HG02588 (cell line): ENCODE measurements around the gene PSMD6.

Experiments used
- ATAC-seq: cut with Tn5 transposase; IDR thresholded peaks from one replicate; pipeline ENCODE4 v1.9.1; 2021; ENCODE audit warnings: mild to moderate bottlenecking, moderate library complexity; ENCODE audit not compliant: unreplicated experiment

PSMD6 gene

DNA sequence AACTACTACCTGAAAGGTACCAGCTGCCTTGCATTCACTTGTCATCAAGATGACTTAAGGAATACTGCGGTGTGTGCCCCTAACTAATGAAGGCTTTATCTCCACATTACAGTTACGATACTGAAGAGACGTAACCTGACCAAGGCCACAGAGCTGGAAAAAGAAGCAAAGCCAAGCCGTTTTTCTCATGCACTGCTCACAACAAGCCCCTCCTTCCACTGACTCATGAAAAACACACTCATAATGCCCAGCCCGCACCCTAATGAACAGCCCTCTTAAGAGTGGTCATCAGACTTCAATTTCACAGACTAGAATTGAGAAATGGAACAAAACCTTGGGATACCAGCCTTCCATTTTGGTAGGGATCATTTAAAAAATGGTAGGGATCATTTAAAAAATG lies 11.6 kb downstream of the PSMD6 start:
- no peak for ATAC-seq

DNA sequence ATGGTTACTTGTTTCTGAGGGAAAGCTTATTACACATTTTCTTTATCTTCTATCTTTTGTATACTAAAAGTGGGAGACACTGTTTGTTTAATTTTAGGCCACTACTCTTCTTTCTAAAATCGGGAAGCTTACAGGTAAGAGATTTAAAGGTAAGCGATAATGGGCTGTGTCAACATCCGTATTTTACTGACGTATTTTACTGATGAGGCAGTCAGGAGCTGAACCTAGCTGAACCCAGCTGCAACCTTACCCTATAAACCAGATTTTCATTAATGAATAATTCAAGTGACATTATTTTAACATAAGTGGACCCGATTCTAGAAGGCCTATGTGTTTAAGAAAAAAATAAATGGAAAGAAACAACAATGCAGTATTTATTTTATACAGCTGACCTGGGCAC lies 13.1 kb downstream of the PSMD6 start:
- ATAC-seq, result no peak

DNA sequence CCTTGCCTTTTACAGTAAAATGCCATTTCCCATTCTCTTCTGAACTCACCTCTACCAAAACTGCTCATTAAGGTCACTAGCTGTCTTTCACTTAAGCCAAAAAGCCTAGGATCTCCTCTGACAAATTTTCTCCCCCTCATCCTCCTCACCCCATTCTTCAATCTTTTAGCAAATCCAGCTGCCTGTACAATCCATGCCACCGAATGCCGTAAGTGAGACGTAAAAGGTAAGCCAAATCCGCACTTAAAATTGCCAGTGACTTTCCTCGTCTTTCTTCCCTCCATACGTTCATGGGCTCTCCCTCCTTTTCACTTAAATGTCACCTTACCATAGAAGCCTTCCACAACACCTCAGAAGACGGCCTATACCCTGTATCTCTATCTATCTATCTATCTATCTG lies 13.8 kb downstream of the PSMD6 start:
- no peak for ATAC-seq

DNA sequence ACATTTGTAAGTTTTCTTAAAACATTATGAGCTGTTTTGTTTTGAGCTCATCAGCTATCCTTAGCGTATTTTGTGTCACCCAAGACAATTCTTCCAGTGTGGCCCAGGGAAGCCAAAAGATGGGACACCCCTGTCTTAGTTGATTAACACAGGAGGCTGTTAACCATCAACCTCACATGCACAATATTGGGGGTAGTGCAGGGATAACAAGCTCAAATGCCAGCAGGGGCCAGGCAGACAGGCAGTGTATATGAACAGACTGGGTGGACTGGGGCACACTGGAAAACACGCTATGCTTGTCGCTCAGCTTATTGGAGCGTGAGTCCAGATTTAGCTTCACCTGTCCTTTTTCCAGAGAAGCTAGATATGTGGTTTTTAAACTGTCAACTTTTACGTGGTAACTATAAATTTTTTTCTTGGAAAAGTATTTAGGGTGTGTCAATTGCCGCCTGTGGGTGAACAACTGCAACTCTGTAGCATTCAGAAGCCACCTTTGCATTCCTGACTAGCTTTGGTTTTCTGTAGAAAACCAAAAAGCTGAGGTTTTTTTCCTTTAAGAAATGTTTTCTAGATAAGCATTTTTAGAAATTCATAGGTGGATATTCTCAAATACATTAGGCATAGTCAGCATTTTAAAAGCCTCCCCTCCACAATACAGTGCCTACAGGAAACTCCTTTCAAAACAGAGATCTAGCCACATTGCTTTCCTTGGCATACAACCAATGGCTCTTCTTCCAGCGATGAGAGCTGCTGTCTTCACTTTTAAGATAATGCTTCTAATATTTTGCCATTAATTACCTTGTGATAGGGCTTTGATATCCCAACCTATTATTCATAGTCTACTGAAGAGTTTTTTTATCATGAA lies 14.6 kb downstream of the PSMD6 start:
- ATAC-seq, result no peak

DNA sequence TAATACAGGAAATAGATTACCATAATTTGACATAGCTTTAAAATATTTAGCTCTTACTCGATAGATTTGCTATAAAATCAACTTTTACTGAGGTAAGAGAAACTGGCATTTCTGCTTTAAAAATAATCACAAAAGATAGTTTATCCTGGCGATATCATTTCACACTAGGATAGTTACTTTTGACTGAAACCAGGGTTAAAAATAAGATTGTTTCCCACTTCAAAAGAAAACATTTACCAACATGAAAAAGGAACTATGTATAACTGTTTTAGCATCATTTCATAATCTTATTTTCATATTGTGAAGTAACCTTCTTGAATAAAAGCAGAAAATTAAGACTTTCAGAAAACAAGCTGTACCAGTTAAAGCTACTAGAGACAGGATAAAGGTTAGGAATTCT lies 15.3 kb downstream of the PSMD6 start:
- ATAC-seq, result no peak

DNA sequence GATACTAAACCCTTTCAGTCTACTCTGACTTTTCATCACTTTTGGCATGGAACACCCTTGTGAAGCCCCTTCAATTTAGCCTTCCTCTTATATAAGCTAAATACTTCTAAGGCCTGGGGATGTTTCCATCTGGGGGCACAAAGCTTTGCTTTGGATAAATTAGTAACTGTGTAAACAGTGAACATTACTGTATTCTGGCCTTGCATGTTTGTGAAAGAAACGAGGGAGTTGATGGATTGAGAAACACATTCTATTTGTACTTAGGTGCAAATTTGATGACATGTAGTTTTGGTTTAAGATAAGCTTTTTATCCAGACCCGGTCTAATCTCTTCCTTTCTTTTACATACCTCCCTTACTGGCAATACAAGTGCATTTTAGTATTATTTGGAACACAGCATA lies 19.7 kb downstream of the PSMD6 start:
- no peak for ATAC-seq

DNA sequence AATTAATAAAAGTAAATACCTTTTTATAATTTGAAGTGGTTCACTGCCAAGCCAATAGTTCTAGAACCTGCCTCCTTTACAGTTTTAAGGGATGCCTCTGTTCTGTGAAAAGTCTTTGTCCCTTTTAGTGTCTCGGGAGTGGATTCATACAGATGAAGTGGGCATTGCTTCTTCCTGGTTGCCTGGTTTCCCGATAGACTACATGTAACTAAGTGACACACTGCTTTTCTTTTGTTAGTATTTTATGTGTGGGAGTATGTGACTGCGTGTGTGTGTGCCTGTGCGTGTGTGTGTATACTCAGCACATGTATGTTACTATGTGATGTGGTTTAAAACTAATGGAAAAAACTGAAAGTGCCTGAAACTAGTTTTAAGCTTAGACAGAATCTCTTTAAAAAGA lies 21.1 kb downstream of the PSMD6 start:
- no peak for ATAC-seq

DNA sequence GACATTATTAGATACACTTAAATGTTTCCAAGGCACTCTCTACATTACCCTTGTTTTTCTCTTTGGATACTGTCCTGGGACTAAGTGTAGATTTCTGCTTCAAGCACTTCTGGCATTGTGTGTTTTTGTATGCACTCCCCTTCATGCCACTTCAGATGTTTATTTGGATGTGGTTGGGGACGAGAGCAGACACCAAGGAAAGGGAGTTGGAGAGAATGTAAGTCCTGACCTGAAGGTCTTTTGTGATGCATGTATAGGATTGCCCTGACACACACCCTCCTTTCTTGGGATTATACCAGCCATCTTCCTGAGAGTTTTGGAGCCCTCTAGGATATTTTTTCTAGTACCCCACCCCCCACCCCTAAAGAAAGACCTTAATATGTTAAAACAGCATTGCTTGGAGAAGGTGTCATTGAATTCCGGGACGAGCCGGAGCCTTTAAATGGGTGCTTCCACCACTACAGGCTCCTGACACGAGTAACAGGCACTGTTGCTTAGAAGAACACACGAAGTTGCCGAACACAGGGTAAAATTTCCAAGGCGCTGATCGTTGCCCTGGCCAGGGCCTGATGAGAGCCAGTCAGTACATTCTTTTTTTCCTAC lies 22.7 kb downstream of the PSMD6 start:
- no peak for ATAC-seq

DNA sequence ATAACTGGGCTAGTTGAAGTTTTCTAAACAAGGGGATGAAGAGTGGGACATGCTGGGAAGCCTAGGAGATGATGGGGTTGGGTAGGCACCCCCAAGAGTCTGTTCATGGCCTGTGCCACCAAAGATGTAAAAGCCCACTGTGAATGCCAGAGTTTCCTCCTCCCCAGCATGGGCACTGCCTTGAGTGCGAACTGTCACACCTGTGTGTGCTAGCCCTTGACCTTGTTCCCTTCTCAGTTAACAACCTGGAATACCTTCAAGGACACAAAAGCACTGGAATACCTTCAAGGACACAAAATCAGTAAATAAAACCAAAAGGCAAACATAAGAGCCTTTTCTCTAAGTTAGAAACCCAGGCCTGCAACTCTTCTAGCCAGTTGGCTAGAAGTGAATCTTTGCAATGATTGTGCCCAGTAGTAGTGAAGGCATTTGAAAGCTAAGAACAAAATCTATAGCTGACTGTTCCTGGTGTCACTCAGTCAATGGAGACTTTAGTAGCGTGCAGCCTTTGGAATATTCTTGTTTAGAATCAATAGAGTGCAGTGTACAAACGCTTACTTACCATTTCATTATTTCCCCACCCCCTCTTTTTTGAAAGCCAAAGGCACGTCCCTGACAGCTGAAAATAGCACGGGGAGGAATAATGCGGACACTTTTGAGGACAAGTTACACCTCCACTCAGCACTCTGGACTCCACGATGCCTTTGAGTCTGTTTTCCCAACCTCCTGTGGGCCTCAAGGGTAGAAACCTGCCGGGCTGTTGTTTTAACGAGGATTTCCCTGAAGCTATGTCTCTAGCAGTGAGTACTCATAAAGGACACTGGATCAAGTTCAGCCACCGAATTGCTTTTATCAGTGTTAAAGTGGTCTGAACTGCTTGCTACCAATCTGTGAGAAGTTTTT lies 24.2 kb downstream of the PSMD6 start:
- no peak for ATAC-seq

DNA sequence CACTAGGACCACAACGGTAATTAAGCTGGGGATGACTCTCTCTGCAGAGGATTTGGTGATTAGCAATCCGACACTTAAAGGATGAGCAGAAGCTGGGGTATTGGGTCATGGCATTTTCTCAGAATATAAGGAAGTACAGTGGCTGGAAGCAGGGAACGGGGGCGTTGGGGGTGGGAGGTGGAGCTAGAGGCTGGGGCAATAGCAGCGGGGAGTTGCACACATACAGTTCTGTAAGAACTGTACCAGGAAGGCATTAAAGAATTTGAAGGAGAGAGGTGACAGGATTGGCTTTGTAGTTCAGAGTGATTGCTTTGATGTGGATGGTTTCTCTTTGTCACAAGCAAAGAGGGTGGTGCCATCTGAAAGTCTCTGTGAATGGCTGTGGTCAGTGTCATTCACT lies 28.2 kb downstream of the PSMD6 start:
- ATAC-seq, result no peak

DNA sequence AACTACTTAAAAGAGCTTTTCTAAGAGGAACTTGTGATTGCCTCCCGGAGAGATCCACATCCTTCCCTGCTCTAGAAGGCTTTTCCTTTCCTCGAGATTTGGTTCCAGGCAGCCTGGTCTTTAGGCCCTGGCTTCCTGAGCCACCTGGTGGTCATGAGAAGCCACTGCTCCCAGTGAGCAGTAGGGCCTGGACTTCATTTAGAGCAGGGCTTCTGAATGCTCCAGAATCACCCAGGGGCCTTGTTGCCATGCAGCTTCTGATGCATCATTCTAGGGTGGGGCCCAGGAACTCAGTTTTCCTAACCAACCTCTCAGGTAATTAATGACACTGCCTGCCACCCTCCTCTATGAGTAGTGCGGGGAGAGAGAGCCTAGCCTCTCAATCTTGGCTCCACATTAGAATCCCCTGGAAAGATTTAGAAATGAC lies 29.6 kb downstream of the PSMD6 start:
- ATAC-seq, result peak; percentile 89

DNA sequence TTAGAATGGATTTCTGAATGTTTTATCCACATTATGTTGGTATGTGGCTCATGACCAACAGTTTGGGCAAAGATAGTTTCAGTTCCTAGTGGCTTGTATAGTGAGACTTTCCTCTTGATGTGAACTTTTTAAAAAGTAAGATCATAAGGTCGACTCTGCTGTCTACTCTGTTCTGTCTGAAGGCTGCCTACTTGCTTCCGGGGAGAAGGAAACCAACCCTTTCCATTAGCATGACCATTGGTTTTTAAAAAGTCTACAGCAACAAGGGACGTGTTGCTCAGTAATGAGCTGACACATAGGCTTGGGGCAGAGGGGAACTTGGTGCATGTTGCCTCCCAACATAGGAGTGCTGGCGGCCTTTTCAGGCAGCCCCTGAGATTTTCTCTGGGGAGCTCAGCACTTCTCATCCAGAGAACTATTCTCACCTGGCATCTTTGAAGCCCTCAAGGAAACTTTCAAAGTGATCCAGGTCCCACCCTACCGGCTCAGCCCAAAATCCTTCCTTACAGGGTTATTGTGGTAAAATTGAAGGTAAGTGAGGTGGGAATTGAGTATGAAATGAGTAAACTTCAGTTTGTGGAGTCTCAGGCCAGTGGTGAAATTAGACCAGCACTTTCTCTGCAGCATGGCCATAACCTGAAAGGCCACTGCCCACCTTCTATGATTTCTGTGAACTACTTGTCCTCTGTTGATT lies 30.6 kb downstream of the PSMD6 start:
- no peak for ATAC-seq

DNA sequence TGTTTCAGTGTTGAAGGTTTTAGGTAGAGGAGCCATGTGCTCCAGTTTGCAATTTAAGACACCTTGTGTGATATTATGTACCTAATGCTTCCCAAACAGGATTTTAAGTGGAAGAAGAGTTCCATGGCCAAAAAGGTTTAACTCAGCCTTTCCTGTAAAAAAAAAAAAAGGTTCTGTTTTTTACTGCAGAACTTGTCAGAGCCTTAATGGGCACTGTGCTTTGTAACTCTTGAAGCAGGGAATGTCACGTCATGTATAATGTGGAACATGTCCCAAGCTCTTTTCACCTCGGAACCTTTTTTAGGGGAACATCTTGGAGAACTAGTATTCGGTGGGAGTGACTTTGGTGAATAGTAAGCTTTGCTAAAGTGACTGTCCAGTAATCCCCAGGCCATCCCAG lies 31.6 kb downstream of the PSMD6 start:
- ATAC-seq, result no peak

DNA sequence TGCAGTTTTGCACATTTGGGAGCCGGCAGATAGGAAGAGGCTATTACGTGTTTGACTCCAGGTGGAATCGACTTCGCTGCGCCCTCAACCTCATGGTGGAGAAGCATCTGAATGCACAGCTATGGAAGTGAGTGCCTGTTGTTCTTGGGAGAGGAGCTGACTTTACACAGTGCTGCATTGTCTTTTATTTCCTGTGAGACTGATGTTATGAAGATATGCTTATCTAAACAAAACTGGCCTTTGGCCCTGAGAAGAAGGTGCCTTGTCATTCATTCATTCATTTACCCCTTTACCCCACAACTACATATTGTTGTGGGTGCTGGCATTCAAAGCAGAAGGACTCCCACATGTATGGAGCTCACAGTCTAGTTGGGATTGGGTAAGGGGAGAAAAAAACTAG lies 32.6 kb downstream of the PSMD6 start:
- no peak for ATAC-seq

DNA sequence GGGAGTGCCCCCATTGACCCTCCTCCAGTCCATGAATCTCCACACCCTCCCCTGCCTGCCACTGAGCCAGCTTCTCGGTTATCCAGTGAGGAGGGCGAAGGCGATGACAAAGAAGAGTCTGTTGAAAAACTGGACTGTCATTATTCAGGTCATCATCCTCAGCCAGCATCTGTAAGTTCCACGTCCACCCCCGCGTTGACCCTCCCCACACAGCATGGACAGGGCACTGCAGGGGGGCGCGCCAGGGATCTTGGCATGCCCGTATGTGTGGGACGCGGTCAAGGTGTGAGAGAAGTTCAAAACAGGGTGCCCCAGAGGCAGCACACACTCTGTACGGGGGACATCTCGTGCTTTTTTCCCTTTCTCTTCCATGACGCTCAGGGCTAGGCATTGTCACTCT lies 33.1 kb downstream of the PSMD6 start:
- no peak for ATAC-seq

DNA sequence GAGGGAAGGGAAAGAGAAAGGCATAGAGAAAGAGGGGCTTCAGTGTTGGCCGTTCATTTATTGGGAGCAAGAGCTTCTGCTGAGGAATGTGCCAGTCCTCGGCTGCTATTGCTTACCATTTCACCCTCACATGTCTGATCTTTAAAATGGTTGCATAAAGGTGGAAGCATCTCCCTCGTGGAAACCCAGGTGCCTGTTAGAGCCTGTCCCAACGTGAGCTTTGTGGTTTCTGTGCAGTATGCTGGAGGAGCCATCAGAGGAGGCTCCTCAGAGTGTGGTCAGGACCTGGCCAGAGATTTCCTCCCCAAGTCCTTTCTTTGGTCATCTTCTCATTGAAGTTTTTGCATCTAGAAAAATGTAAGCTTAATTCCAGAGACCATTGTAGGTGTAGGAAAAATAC lies 34.4 kb downstream of the PSMD6 start:
- ATAC-seq, result no peak

DNA sequence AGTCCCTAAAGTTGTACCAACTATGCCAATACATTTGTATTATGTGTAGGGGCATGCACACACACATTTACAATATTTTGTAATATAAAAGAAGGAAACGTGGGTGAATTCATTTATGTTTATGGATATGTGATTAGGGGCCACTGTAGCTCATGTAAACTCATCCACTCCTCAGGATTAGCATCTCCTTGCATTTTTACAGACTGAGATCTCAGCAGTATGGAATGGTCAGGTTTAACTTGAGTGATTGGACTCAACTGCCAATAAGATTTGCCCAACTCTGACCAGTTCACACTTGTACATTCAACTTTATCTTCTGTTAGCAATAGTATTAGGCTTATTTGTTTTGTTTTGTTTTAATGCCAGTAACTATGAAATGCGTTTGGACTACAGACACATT lies 36.5 kb downstream of the PSMD6 start:
- no peak for ATAC-seq

DNA sequence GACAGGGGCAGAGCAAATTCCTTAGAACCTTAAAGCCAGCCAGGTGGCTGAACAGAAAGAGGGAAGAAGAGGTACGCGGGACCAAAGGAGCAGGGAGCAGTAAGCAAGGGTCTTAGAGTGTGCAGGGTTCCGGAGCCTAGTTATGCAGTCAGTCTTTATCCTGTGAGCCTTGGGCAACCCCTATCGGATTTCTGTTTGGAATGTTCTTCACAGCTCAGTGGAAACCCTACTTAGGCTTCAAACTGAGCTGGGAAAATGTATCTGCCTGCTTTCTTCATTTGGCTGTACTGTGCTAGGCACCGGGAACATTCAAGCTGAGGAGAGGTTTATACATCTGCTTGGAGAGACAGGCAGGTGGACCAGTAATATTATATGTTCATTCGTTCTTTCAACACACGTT lies 37.1 kb downstream of the PSMD6 start:
- ATAC-seq, result no peak

DNA sequence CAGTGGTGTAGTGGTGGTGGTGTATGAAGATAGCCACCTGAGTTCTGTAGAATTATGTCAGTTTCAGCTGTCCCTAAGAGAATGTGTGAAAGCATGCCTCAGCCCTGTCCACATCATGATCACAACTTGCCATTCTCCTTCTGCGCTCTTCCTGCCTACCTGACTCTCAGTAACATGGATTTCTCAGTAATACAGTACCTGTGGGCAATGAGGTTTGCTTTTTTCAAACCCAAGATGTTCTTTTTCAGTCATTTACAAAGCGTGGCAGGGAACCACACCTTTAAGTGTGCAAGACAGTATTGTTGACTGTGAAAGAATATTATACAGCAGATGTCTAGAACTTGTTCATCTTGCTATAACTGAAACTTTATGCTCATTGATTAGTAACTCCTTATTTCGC lies 38.9 kb downstream of the PSMD6 start:
- no peak for ATAC-seq

DNA sequence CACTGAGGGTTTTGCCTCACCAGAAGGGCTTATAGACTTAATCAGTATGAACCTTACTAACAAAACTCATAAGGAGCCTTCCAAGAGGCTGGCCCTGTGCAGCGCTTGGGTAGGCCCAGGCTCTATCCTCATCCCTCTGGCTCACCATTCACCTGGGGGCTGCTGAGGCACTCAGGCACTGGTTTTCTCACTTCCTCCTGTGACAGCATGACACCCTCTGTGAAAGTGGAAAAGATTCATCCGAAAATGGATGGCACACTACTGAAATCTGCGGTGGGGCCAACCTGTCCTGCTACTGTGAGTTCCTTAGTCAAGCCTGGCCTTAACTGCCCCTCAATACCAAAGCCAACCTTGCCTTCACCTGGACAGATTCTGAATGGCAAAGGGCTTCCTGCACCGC lies 41.3 kb downstream of the PSMD6 start:
- no peak for ATAC-seq

DNA sequence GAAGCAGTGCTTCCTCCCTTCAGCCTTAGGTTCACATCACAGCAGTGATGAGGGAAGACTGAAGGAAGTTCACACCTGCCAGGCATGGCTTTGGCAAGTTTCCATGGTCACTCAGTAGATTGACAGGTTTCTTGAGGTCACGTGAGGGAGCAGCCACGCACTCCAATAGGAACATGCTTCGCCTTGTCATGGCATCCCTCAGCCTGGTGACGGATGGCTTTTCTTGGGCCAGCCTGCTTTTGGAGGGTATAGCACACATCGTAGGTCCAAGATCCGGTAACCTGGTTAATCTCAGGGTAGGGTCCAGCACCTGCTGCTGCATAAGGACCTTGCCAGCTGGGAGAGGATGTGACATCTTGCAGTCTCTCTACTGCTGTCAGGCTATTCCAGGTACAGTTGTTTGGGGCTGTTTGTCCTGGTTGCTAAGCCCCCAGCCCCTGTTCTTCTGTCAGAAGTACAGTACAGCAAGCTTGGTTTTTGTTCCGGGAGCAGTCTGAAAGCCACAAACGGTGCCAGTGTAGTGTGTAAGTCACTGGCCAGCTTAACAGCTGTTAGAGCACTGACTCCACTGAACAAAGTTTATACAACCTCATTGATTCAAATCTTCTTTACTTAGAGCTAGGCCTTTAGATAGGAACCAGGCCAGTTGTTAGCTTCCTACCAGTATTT lies 42.3 kb downstream of the PSMD6 start:
- no peak for ATAC-seq
